ENCODE data around the gene PCDHA7.
"Not testable (repeated sequence)": the region's sequence is repeated elsewhere in the genome, so short reads cannot be mapped to it uniquely, and the experiment has no call there.

PCDHA7 gene

GRCh38 chr5:140821375-140822280, 12.4 kb upstream of the PCDHA7 start, which contains the start of gene PCDHA5:
TSS of gene PCDHA5 (plus strand) at chr5:140821613.
- peak in 1 of 3 donors; percentile 23 for DNase-seq (ENCODE audit: low read depth in 3 of 3)

GRCh38 chr5:140822281-140822629, 11.8 kb upstream of the PCDHA7 start:
- no peak for DNase-seq (ENCODE audit: low read depth in 3 of 3)

- DNase-seq (ENCODE audit: low read depth in 3 of 3): not testable (repeated sequence)
Measured at GRCh38 chr5:140822969-140823368, 11.1 kb upstream of the PCDHA7 start.

GRCh38 chr5:140823475-140823874, 10.6 kb upstream of the PCDHA7 start:
- DNase-seq (ENCODE audit: low read depth in 3 of 3): no peak

GRCh38 chr5:140827704-140828361, 6.2 kb upstream of the PCDHA7 start, which contains the start of gene PCDHA6:
TSS of gene PCDHA6 (plus strand) at chr5:140827960. CDS start at chr5:140828092, 132 bp downstream.
- no peak for DNase-seq (ENCODE audit: low read depth in 3 of 3)

GRCh38 chr5:140828362-140828737, 5.7 kb upstream of the PCDHA7 start:
- DNase-seq (ENCODE audit: low read depth in 3 of 3): no peak

- not testable (repeated sequence) for DNase-seq (ENCODE audit: low read depth in 3 of 3)
Measured at GRCh38 chr5:140829511-140830501, 4.3 kb upstream of the PCDHA7 start.

GRCh38 chr5:140834439-140835008, 455 bp downstream of the PCDHA7 start:
- DNase-seq (ENCODE audit: low read depth in 3 of 3): not testable (repeated sequence)

GRCh38 chr5:140835622-140836510, 1.8 kb downstream of the PCDHA7 start:
- DNase-seq (ENCODE audit: low read depth in 3 of 3): no peak

GRCh38 chr5:140840978-140841962, 7.2 kb downstream of the PCDHA7 start, which contains the start of gene PCDHA8:
TSS of gene PCDHA8 (plus strand) at chr5:140841187. CDS start at chr5:140841322, 135 bp downstream.
- DNase-seq (ENCODE audit: low read depth in 3 of 3): peak in 1 of 3 donors; percentile 3

- DNase-seq (ENCODE audit: low read depth in 3 of 3): no peak
Measured at GRCh38 chr5:140842798-140843733, 9.0 kb downstream of the PCDHA7 start.

GRCh38 chr5:140848139-140849102, 14.4 kb downstream of the PCDHA7 start, which contains the start of gene PCDHA9:
TSS of gene PCDHA9 (plus strand) at chr5:140848382. CDS start at chr5:140848496, 114 bp downstream.
- not testable (repeated sequence) for DNase-seq (ENCODE audit: low read depth in 3 of 3)

GRCh38 chr5:140849831-140850634, 16.0 kb downstream of the PCDHA7 start:
- not testable (repeated sequence) for DNase-seq (ENCODE audit: low read depth in 3 of 3)

GRCh38 chr5:140855772-140856674, 22.0 kb downstream of the PCDHA7 start, which contains the start of gene PCDHA10:
TSS of gene PCDHA10 (plus strand) at chr5:140855897. CDS start at chr5:140856049, 152 bp downstream.
- DNase-seq (ENCODE audit: low read depth in 3 of 3): no peak
